ENCODE results near the gene PSMD9. TPM values are rescaled to one million over a fixed set of nuclear protein-coding genes. Genes with fewer than 3 reads are reported as not detected.

The PSMD9 gene
- total RNA-seq, 2 donors from 2014 or later, result 68.2 to 73.3 TPM

GRCh38 chr12:121939186-121939585, 50.6 kb downstream of the PSMD9 start:
- DNase-seq (ENCODE audit: low spot score), result no peak
- no peak overlapping the region for H3K4me3 ChIP-seq
- H3K27me3 ChIP-seq (replicated peaks; ENCODE audit: insufficient read depth), result no peaks in the 10 kb centered on the region
- TF ChIP-seq POLR2AphosphoS5 (IDR thresholded peaks at IDR 0.05), result no peak
- no peak for TF ChIP-seq POLR2A (IDR thresholded peaks at IDR 0.05)
- TF ChIP-seq CTCF (IDR thresholded peaks at IDR 0.05), result no peak
- 54% methylated on average over 7 of the region's 7 CpGs for WGBS
- no peaks in the 10 kb centered on the region for H3K36me3 ChIP-seq
- no peak overlapping the region for H3K27ac ChIP-seq
- intact Hi-C loops (cut with DNase I), result no loop called here
- H3K4me1 ChIP-seq (replicated peaks), result no peaks in the 10 kb centered on the region
- H3K9me3 ChIP-seq, result no peaks in the 10 kb centered on the region

- DNase-seq (ENCODE audit: low spot score), result no peak
- Histone ChIP-seq H3K36me3 (no peaks in the 10 kb centered on the region), H3K27me3 (replicated peaks; ENCODE audit: insufficient read depth) (no peaks in the 10 kb centered on the region), H3K27ac (no peak overlapping the region), H3K4me3 (no peak overlapping the region), H3K9me3 (no peaks in the 10 kb centered on the region), H3K4me1 (replicated peaks) (no peaks in the 10 kb centered on the region)
- intact Hi-C loops (cut with DNase I), result no loop called here
- TF ChIP-seq POLR2AphosphoS5 (IDR thresholded peaks at IDR 0.05), result no peak
- no peak for TF ChIP-seq POLR2A (IDR thresholded peaks at IDR 0.05)
- no peak for TF ChIP-seq CTCF (IDR thresholded peaks at IDR 0.05)
- 94% methylated on average over 4 of the region's 4 CpGs for WGBS
These were observed 51.6 kb downstream of the PSMD9 start for GRCh38 chr12:121939992-121940766.

- Histone ChIP-seq H3K9me3 (no peaks in the 10 kb centered on the region), H3K36me3 (no peaks in the 10 kb centered on the region), H3K4me1 (replicated peaks) (no peaks in the 10 kb centered on the region), H3K4me3 (no peak overlapping the region), H3K27ac (no peak overlapping the region), H3K27me3 (replicated peaks; ENCODE audit: insufficient read depth) (no peaks in the 10 kb centered on the region)
- no peak for DNase-seq (ENCODE audit: low spot score)
- WGBS, result 94% methylated on average over 15 of the region's 15 CpGs
- intact Hi-C loops (cut with DNase I), result no loop called here
- TF ChIP-seq CTCF (IDR thresholded peaks at IDR 0.05), result no peak
- no peak for TF ChIP-seq POLR2AphosphoS5 (IDR thresholded peaks at IDR 0.05)
- TF ChIP-seq POLR2A (IDR thresholded peaks at IDR 0.05), result no peak
These were observed 53.6 kb downstream of the PSMD9 start for GRCh38 chr12:121942145-121942718.

GRCh38 chr12:121943926-121944325, 55.3 kb downstream of the PSMD9 start:
- H3K27me3 ChIP-seq (replicated peaks; ENCODE audit: insufficient read depth), result no peaks in the 10 kb centered on the region
- H3K4me3 ChIP-seq, result no peak overlapping the region
- no peak overlapping the region for H3K27ac ChIP-seq
- TF ChIP-seq CTCF (IDR thresholded peaks at IDR 0.05), result no peak
- no peak for TF ChIP-seq POLR2AphosphoS5 (IDR thresholded peaks at IDR 0.05)
- TF ChIP-seq POLR2A (IDR thresholded peaks at IDR 0.05), result no peak
- H3K36me3 ChIP-seq, result no peaks in the 10 kb centered on the region
- H3K4me1 ChIP-seq (replicated peaks), result no peaks in the 10 kb centered on the region
- no peak for DNase-seq (ENCODE audit: low spot score)
- intact Hi-C loops (cut with DNase I), result no loop called here
- H3K9me3 ChIP-seq, result no peaks in the 10 kb centered on the region
